Measurements from ENCODE around the gene FBN1. TPM values are rescaled to one million over a fixed set of nuclear protein-coding genes. Genes with fewer than 3 reads are reported as not detected.

Gene FBN1
- total RNA-seq, 1 experiment from 2014 or later: 5.5 TPM

DNA sequence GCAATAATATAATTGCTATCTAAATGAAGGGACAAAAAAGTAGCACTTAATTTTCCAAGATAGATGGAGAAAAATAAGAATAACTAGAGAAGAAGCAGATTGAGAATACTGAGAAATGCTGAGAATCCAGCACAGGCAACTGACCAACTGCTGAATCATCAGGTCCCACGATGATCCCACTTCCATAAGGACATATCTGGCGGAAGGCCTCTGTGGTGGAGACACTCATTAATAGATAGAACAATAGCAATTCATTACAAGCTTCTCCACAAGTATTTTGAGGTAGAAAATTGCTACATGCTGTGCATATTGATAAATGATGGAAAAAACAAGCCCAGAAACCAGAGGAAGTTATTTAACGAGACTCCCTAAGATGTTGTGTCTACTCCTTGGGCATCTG is 208.3 kb downstream of the FBN1 start:
- H3K4me3 ChIP-seq (ENCODE audit: insufficient read depth, low read depth, low read length): no peak overlapping the region
- H3K27me3 ChIP-seq (ENCODE audit: control insufficient read depth, insufficient read depth, low read length): no peaks in the 10 kb centered on the region
- no peak for DNase-seq
- H3K36me3 ChIP-seq (replicated peaks; ENCODE audit: control insufficient read depth, insufficient read depth, low read length): no peaks in the 10 kb centered on the region

DNA sequence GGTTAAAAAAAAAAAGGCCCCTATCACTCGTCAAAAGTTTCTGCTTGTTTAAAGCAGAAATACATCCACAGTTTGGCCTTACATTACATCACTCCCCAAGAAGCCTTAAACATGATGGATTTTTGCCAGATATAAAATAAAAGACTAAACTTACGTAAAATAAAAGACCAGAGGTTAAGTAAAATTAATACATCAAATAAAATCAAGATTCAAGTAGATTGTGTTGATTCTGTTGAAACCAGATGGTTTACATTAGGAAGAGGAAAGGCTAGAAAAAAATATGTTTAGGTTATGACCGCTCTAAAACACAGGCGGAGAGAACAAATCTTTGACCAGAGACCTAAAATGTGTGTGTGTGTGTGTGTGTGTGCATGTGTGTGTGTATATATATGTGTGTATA is 210.2 kb downstream of the FBN1 start:
- H3K36me3 ChIP-seq (replicated peaks; ENCODE audit: control insufficient read depth, insufficient read depth, low read length): no peaks in the 10 kb centered on the region
- no peak for DNase-seq
- no peak overlapping the region for H3K4me3 ChIP-seq (ENCODE audit: insufficient read depth, low read depth, low read length)
- no peaks in the 10 kb centered on the region for H3K27me3 ChIP-seq (ENCODE audit: control insufficient read depth, insufficient read depth, low read length)

DNA sequence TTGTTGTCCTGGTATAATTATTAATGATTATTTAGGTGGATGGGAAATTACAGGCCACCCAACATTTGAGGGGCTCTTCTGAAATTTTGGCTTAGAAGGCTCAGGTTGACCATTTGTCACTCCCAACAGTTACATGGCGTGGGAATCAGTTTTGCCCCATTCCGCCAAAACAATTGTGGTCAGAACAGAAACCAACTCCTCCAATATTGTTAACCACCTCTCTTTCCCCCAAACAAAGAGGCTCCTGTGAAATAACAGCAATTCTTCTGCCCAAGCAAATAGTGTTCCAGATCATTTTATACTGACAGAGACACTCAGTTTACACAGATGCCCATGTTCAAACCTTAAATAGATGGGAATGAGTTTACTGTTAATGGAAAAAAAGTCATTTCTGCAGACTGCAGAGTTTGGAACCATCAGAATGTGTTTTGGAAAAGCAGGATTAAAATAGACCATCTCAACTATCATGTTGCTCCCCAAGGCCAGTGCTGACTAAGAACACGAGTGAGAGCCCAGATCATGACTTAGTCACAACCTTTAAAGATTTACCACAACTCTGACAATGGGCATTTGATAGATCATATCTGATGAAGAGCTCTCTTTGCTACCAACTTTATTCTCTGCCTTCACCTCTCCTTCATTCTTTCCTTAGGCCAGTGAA is 212.2 kb downstream of the FBN1 start:
- Histone ChIP-seq H3K27me3 (ENCODE audit: control insufficient read depth, insufficient read depth, low read length) (no peaks in the 10 kb centered on the region), H3K4me3 (ENCODE audit: insufficient read depth, low read depth, low read length) (no peak overlapping the region), H3K36me3 (replicated peaks; ENCODE audit: control insufficient read depth, insufficient read depth, low read length) (no peaks in the 10 kb centered on the region)
- no peak for DNase-seq

DNA sequence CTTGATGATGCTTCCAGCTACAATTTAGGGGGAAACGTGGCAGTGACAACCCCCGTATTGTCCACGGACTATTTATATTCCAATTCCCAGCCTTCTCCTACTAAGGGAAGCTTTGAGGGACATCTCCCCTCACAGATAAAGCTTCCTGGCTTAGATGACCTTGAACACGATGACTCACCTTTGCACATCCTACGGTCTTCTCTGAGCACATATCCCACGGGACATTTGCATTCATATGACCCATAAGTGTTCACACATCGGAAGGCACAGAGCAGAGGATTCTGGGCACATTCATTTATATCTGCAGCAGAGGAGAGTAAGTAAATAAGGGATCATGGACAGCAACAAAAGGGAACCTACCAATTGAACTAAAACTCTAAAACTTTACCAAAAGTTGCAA is 212.8 kb downstream of the FBN1 start:
- Histone ChIP-seq H3K27me3 (ENCODE audit: control insufficient read depth, insufficient read depth, low read length) (no peaks in the 10 kb centered on the region), H3K36me3 (replicated peaks; ENCODE audit: control insufficient read depth, insufficient read depth, low read length) (no peaks in the 10 kb centered on the region), H3K4me3 (ENCODE audit: insufficient read depth, low read depth, low read length) (no peak overlapping the region)
- DNase-seq: no peak

DNA sequence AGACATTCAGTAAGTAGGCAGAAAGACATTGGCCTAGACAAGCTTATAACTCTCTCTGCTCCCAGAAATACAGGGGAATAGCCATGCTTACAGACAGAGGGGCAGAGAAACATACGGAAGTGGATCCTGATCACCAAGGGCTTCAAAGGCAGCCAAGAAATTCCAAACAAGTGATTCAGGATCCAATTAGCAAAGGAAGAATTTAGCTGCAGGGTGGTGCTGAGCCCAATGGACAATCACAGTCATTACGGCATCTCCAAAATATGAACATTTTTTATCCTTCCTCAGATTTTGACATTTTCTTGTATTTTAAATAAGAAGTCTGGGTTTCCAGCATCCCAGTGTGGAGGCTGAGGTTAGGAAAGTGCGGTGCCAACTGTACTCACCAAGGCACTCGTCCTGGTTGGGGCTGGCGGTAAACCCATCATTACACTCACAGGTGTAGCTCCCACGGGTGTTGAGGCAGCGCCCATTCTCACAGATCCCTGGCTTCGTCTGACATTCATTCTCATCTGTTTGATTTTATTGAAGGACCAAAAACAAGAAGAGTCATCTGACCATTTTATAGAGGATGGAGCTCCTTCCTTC is 217.5 kb downstream of the FBN1 start:
- Histone ChIP-seq H3K27me3 (ENCODE audit: control insufficient read depth, insufficient read depth, low read length) (no peaks in the 10 kb centered on the region), H3K36me3 (replicated peaks; ENCODE audit: control insufficient read depth, insufficient read depth, low read length) (no peaks in the 10 kb centered on the region), H3K4me3 (ENCODE audit: insufficient read depth, low read depth, low read length) (no peak overlapping the region)
- DNase-seq: no peak

DNA sequence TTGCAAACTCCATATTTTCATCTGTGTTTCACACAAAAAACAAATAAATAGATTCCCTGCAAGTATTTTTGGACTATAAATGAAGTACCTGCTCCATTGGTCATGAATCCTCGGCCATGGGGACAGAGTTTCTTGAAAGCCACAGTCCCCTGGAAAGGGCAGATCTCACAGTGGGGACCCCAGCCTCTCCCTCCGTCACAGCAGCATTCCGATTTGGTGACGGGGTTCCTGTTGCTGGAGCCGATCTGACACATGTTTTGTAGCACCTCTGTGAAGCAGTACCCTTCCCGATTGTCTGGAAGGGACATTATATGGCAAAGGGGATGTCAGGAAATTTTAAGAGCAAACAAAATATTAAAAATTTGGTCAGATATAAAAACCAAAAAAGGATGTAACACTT is 218.0 kb downstream of the FBN1 start:
- DNase-seq: no peak
- no peaks in the 10 kb centered on the region for H3K36me3 ChIP-seq (replicated peaks; ENCODE audit: control insufficient read depth, insufficient read depth, low read length)
- no peak overlapping the region for H3K4me3 ChIP-seq (ENCODE audit: insufficient read depth, low read depth, low read length)
- no peaks in the 10 kb centered on the region for H3K27me3 ChIP-seq (ENCODE audit: control insufficient read depth, insufficient read depth, low read length)

DNA sequence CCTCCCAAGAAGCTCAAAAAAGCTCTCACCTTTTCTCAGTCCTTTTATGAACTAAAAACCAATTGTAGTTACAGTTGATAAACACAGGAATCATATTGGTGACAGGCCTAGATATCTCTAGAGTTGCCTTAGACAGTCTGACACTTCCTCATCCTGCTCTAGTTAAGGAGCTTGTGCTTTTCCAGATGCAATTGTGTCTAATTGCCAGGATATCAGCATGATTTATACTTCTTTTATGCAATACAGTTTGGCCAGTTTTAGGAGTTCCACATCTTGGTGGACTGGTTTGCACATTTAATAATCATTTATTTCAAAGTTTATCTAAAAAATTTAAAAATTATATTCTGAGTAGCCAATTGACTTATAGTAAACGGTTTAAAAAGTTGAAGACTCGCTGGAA is 218.6 kb downstream of the FBN1 start:
- Histone ChIP-seq H3K36me3 (replicated peaks; ENCODE audit: control insufficient read depth, insufficient read depth, low read length) (no peaks in the 10 kb centered on the region), H3K27me3 (ENCODE audit: control insufficient read depth, insufficient read depth, low read length) (no peaks in the 10 kb centered on the region), H3K4me3 (ENCODE audit: insufficient read depth, low read depth, low read length) (no peak overlapping the region)
- no peak for DNase-seq

DNA sequence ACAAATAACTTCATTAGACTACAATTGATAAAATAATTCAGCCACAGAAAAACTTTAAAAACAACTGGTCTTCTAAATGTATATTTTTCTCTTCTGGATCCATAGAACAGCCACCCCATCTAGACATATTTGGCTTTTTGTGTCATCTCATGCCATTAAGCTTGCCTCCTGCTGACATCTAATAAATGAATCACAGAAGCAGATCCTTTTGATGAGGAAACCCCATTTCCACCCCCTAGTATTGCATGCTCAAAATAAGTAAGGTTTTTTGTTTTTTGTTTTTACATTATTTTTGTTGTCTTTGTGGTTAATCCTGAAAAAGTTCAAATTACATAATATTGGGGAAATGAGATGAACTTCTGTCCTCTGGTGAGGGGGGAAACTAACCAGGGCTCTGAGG is 219.5 kb downstream of the FBN1 start:
- Histone ChIP-seq H3K36me3 (replicated peaks; ENCODE audit: control insufficient read depth, insufficient read depth, low read length) (no peaks in the 10 kb centered on the region), H3K27me3 (ENCODE audit: control insufficient read depth, insufficient read depth, low read length) (no peaks in the 10 kb centered on the region), H3K4me3 (ENCODE audit: insufficient read depth, low read depth, low read length) (no peak overlapping the region)
- no peak for DNase-seq

DNA sequence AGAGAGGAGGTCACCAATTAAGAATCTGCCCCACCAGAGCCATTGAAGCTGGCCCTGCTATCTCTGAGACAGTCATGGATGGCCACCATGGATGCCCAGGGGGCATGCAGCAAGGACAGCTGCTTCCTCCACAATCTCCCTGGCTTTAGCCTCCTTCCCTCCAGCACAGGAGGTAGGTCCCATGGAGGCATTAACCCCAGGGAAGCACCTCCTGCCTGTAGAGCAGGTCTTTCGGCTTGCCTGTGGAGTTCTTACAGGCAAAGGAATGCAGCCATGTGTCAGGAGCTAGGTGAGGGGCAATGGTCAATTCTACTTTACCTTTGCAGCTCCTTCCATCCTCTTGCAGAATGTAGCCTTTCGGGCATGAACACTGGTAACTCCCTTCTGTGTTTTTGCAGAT is 220.5 kb downstream of the FBN1 start:
- Histone ChIP-seq H3K36me3 (replicated peaks; ENCODE audit: control insufficient read depth, insufficient read depth, low read length) (no peaks in the 10 kb centered on the region), H3K27me3 (ENCODE audit: control insufficient read depth, insufficient read depth, low read length) (no peaks in the 10 kb centered on the region), H3K4me3 (ENCODE audit: insufficient read depth, low read depth, low read length) (no peak overlapping the region)
- no peak for DNase-seq

DNA sequence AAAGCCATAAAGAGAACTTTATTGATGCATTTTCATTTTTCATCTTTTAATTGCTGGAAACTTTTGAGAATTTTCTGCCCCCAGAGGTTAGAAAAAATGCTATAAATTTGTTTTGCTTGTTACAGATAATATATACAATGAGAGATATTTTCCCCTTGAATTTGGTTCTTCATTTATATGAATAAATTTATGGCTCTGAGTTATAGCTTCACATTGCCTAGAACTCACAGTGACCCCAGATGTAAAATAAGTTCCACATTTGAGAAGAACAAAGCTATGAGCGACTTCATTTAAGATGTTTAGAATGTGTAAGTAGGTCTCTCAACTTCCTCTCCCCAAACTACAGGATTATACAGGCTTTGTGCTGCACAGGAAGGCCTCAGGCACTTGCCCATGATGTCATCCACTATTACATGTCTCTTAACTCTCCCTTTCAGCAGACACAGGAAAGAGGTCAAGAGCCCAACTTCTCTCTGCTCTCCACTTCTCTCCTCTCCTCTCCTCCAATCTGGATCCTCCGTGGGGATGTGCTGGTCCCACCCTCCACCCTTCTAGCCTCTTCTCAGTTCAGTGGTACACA is 221.5 kb downstream of the FBN1 start:
- H3K27me3 ChIP-seq (ENCODE audit: control insufficient read depth, insufficient read depth, low read length): no peaks in the 10 kb centered on the region
- no peak for DNase-seq
- H3K36me3 ChIP-seq (replicated peaks; ENCODE audit: control insufficient read depth, insufficient read depth, low read length): no peaks in the 10 kb centered on the region
- no peak overlapping the region for H3K4me3 ChIP-seq (ENCODE audit: insufficient read depth, low read depth, low read length)

DNA sequence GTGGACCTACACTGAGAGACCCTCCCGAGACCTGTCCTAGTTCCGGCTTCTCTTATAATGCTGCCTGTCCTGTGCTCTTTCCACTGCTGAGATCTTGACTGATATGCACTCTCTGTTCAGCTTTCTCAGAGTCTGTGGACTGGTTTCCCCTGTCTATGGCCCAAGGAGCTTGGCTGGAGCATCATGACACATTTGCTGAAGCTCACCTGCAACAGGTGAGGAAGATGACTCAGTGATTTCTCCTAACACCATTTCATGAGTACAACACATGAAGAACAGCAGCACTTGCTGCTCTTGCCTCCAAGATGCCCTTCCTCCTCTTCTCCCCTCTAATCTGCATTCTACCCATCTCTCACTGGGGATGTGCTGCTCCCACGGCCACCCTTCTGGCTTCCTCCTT is 222.2 kb downstream of the FBN1 start:
- Histone ChIP-seq H3K27me3 (ENCODE audit: control insufficient read depth, insufficient read depth, low read length) (no peaks in the 10 kb centered on the region), H3K4me3 (ENCODE audit: insufficient read depth, low read depth, low read length) (no peak overlapping the region), H3K36me3 (replicated peaks; ENCODE audit: control insufficient read depth, insufficient read depth, low read length) (no peaks in the 10 kb centered on the region)
- DNase-seq: no peak

DNA sequence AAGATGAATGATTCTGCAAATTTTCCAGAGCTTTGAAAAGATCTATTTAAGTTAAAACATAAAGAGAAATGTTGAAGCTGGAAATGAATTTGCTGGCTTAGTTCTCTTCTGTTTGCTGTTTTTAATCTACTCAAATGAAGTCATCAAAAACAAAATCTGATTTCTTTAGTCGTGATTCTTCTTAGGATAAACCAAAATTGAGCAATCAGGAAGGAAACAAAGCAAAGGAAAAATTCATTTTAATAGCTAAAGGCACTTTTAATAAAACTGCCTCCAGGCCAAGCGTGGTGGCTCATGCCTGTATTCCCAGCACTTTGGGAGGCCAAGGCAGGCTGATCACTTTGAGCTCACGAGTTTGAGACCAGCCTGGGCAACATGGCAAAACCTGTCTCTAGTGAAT is 223.1 kb downstream of the FBN1 start:
- H3K4me3 ChIP-seq (ENCODE audit: insufficient read depth, low read depth, low read length): no peak overlapping the region
- H3K27me3 ChIP-seq (ENCODE audit: control insufficient read depth, insufficient read depth, low read length): no peaks in the 10 kb centered on the region
- H3K36me3 ChIP-seq (replicated peaks; ENCODE audit: control insufficient read depth, insufficient read depth, low read length): no peaks in the 10 kb centered on the region
- no peak for DNase-seq

DNA sequence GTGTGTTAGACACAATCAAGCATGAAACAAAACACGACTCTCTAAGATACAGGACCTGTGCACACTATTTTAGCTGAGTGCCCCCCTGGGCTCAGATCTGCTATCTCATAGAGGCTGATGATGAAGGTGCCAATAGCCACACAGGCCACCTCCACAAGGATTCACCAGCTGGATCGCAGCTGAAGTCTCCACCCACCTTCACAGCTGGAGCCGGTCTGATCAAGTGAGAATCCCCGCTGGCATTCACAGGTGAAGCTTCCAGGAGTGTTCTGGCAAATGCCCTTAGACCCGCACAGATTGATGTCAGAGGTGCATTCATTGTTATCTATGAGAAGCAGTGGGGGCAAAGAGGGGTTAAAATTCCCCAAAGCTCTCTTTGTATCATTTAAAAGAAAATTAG is 224.1 kb downstream of the FBN1 start:
- Histone ChIP-seq H3K4me3 (ENCODE audit: insufficient read depth, low read depth, low read length) (no peak overlapping the region), H3K27me3 (ENCODE audit: control insufficient read depth, insufficient read depth, low read length) (no peaks in the 10 kb centered on the region), H3K36me3 (replicated peaks; ENCODE audit: control insufficient read depth, insufficient read depth, low read length) (no peaks in the 10 kb centered on the region)
- DNase-seq: no peak

DNA sequence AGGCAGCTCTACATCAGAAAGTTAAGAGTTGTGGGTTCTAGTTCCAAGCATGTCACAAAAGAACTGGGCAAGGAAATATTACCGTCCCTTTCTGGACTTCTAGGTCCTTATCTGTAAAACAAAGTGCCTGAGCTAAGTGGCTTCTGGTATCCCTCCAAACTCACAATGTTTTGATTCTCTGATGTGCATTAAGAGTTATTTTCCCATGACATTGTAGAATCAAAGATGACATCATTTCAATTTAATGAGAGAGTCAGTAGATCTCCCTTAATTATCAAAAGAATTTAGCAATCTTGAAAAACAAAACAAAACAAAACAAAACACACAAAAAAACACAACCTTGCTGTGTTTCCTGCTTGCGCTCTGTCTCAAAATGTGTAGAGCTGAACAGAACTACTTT is 225.6 kb downstream of the FBN1 start:
- Histone ChIP-seq H3K27me3 (ENCODE audit: control insufficient read depth, insufficient read depth, low read length) (no peaks in the 10 kb centered on the region), H3K36me3 (replicated peaks; ENCODE audit: control insufficient read depth, insufficient read depth, low read length) (no peaks in the 10 kb centered on the region), H3K4me3 (ENCODE audit: insufficient read depth, low read depth, low read length) (no peak overlapping the region)
- no peak for DNase-seq

DNA sequence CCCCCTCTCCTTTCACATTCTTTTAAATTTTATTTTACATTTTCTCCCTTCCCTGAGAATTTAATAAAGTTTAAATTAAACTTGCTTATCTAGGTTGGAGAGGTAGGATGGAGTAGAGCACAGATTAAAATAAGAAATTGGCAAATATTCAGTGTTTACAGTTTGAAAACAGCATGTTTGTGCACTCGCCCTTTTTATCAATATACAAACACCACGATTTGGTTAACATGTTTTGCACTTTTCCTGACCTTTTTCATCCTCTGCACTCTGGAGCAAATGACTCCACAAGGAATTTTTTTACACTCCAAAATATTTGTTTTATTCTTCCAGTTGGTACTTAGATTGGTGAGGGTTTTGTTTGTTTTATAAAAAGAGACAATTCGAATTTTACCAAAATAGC is 227.2 kb downstream of the FBN1 start:
- no peak for DNase-seq
- Histone ChIP-seq H3K4me3 (ENCODE audit: insufficient read depth, low read depth, low read length) (no peak overlapping the region), H3K27me3 (ENCODE audit: control insufficient read depth, insufficient read depth, low read length) (no peaks in the 10 kb centered on the region), H3K36me3 (replicated peaks; ENCODE audit: control insufficient read depth, insufficient read depth, low read length) (no peaks in the 10 kb centered on the region)
